B cell (primary cell): Measurements from ENCODE around the gene SLTM. TPM values are rescaled to one million over a fixed set of nuclear protein-coding genes. Genes with fewer than 3 reads are reported as not detected.
"Not testable (repeated sequence)": the region's sequence is repeated elsewhere in the genome, so short reads cannot be mapped to it uniquely, and the experiment has no call there.

Source experiments
- ATAC-seq: fragments of 200-7000 bp; cut with Tn5 transposase; one replicate; pipeline ENCODE4 v1.10.0; 2021; ENCODE audit warnings: low read depth, mild to moderate bottlenecking, moderate number of reproducible peaks, moderate library complexity
- CTCF ChIA-PET: fragments of 350-600 bp; sonication (Branson Sonifier 250); formaldehyde crosslinking; loops from one replicate; lab custom pipeline; 2021; ENCODE audit warnings: antibody characterized with exemption, inconsistent platforms; lab: Charles Lee
- POLR2A ChIA-PET: fragments of 350-600 bp; sonication (Branson Sonifier 250); formaldehyde crosslinking; loops from one replicate; lab custom pipeline; 2021; ENCODE audit warnings: antibody characterized with exemption; lab: Charles Lee
- DNase-seq: peaks from one replicate; pipeline ENCODE4 v3.0.0; 2013
- H2AFZ ChIP-seq: 2 replicates; pipeline ENCODE4 v1.6.1; 2012; ENCODE audit warnings: mild to moderate bottlenecking, low read depth, low read length; ENCODE audit not compliant: insufficient read depth, poor library complexity, severe bottlenecking
- H3K27ac ChIP-seq, 2 donors: 1 replicate in 1 of 2; 2 replicates in 1 of 2; pipeline ENCODE4 v1.5.1; 2012 to 2013; ENCODE audit warnings: low read length in 2 of 2, mild to moderate bottlenecking in 2 of 2, moderate library complexity in 1 of 2
- H3K27me3 ChIP-seq, 4 experiments: fragments of 200-600 bp in 1 of 4; sonication (generic) in 1 of 4; replicated peaks in 1 of 4; 1 replicate in 2 of 4; 2 replicates in 2 of 4; pipeline versions ENCODE4 v1.6.1 to v1.7.0; 2013 to 2016; ENCODE audit warnings: low read length in 3 of 4, mild to moderate bottlenecking in 2 of 4, mixed read lengths in 1 of 4, moderate library complexity in 1 of 4; ENCODE audit not compliant: insufficient read depth in 4 of 4, control insufficient read depth in 3 of 4; ENCODE audit errors: control extremely low read depth in 1 of 4
- H3K36me3 ChIP-seq, 2 experiments: replicated peaks in 1 of 2; 1 replicate in 1 of 2; 2 replicates in 1 of 2; pipeline versions ENCODE4 v1.6.1 to v1.7.1; 2013; ENCODE audit warnings: low read length in 1 of 2; ENCODE audit not compliant: insufficient read depth in 2 of 2, control insufficient read depth in 1 of 2; ENCODE audit errors: control extremely low read depth in 1 of 2, extremely low read depth in 1 of 2
- H3K4me1 ChIP-seq, 2 donors: fragments of 200-600 bp in 1 of 2; sonication (generic) in 1 of 2; 1 replicate in 1 of 2; 2 replicates in 1 of 2; pipeline versions ENCODE4 v1.5.1 to v1.6.1; 2013 to 2017; ENCODE audit warnings: low read length in 2 of 2; ENCODE audit not compliant: control insufficient read depth in 2 of 2, insufficient read depth in 2 of 2
- H3K4me2 ChIP-seq: replicated peaks from 2 replicates; pipeline ENCODE3; 2012; ENCODE audit warnings: mild to moderate bottlenecking, low read depth, low read length; ENCODE audit not compliant: poor library complexity, severe bottlenecking
- H3K4me3 ChIP-seq, 5 experiments: fragments of 200-600 bp in 1 of 5; sonication (generic) in 1 of 5; 1 replicate in 3 of 5; 2 replicates in 2 of 5; pipeline versions ENCODE4 v1.5.1 to v1.7.0; 2011 to 2016; ENCODE audit warnings: low read length in 4 of 5, mild to moderate bottlenecking in 4 of 5, low read depth in 2 of 5, control low read depth in 1 of 5, moderate library complexity in 1 of 5; ENCODE audit not compliant: insufficient read depth in 1 of 5; ENCODE audit errors: control extremely low read depth in 1 of 5, extremely low read depth in 1 of 5
- H3K79me2 ChIP-seq: fragments of 200-600 bp; sonication (generic); one replicate; pipeline ENCODE4 v1.6.0; 2016; ENCODE audit warnings: low read length; ENCODE audit not compliant: control insufficient read depth, insufficient read depth
- H3K9ac ChIP-seq: fragments of 200-600 bp; sonication (generic); 2 replicates; pipeline ENCODE4 v1.6.1; 2017; ENCODE audit warnings: mild to moderate bottlenecking, low read length, moderate library complexity
- H3K9me3 ChIP-seq, 3 donors: one replicate each; pipeline versions ENCODE4 v1.6.1 to v1.7.1; 2013; ENCODE audit warnings: low read length in 2 of 3; ENCODE audit not compliant: control insufficient read depth in 2 of 3, insufficient read depth in 1 of 3; ENCODE audit errors: control extremely low read depth in 1 of 3
- H4K20me1 ChIP-seq: 2 replicates; pipeline ENCODE4 v1.6.0; 2012; ENCODE audit warnings: mild to moderate bottlenecking, low read length; ENCODE audit not compliant: insufficient read depth, control insufficient read depth, poor library complexity, severe bottlenecking
- H3K27ac Mint-ChIP-seq: one replicate; pipeline ENCODE4 v1.8.0; 2021; ENCODE audit warnings: mixed read lengths
- H3K27me3 Mint-ChIP-seq: one replicate; pipeline ENCODE4 v1.8.0; 2021; ENCODE audit warnings: mixed read lengths
- H3K4me1 Mint-ChIP-seq: one replicate; pipeline ENCODE4 v1.8.0; 2021; ENCODE audit warnings: mixed read lengths
- H3K4me3 Mint-ChIP-seq: one replicate; pipeline ENCODE4 v1.8.0; 2021; ENCODE audit warnings: mixed read lengths
- H3K9me3 Mint-ChIP-seq: one replicate; pipeline ENCODE4 v1.8.0; 2022; ENCODE audit warnings: mixed read lengths; ENCODE audit not compliant: insufficient read depth
- EZH2 ChIP-seq: IDR thresholded peaks from 2 replicates; pipeline ENCODE4 v1.6.1; 2012; ENCODE audit warnings: borderline replicate concordance, low read depth, mild to moderate bottlenecking, moderate library complexity, low read length; ENCODE audit not compliant: insufficient read depth, poor library complexity, severe bottlenecking
- WGBS: methylation state at CpG from one replicate; pipeline ENCODE4 v1.1.5; 2013; ENCODE audit warnings: missing lambda C conversion rate; ENCODE audit not compliant: insufficient coverage; 5-methylcytosine and 5-hydroxymethylcytosine counted together
- intact Hi-C: fragments of 100-400 bp; cut with micrococcal nuclease; formaldehyde crosslinking; loops from one replicate; pipeline ENCODE4 v1.10.0; 2022
- polyA plus RNA-seq: library from polyadenylated mRNA; depleted of rRNA; stranded (reverse); fragments of >200 nt; gene quantifications from 2 replicates; pipeline ENCODE4 v1.2.3, GENCODE V29; 2012
- total RNA-seq, 2 donors: library from RNA; stranded (reverse); fragments of 120-200 nt in 1 of 2; gene quantifications; 1 replicate in 1 of 2; 2 replicates in 1 of 2; pipeline versions ENCODE4 v1.2.3 to v1.2.4, GENCODE V29; 2013 to 2022
- TF ChIP-seq, protein P1 (sequence below): fragments of 200-600 bp; IDR thresholded peaks from one replicate; pipeline ENCODE4 v1.8.0; 2022; ENCODE audit warnings: antibody characterized with exemption, mild to moderate bottlenecking

SLTM gene
- total and polyA plus RNA-seq, 2 donors (not counting 1 experiment from before 2014, with no cell fraction given): 83.2 to 183 TPM

DNA sequence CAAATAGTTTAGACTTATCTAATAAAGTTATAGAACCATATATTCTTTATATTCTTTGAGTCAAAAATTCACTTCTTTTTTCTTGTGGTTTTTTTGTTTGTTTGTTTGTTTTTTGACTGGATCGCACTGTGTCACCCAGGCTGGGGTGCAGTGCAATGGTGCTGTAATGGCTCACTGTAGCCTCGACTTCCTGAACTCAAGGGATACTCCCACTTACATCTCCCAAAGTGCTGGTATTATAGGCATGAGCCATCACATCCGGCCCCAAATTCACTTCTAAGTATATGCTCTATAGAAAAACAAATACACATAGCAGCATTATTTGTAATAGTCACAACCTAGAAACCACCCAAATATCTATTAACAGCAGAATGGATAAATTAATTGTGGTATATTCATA lies 13.7 kb upstream of the SLTM start:
- H3K4me1 Mint-ChIP-seq: no peaks in the 10 kb centered on the region
- no peak for ATAC-seq
- WGBS: 100% methylated on average over 1 of the region's 3 CpGs
- Histone ChIP-seq H3K9ac (no peak overlapping the region), H3K36me3 (no peaks in the 10 kb centered on the region), H3K27me3 (no peaks in the 10 kb centered on the region), H3K4me3 (no peak overlapping the region), H3K4me1 (no peaks in the 10 kb centered on the region), H3K79me2 (no peaks in the 10 kb centered on the region), H3K4me2 (no peak overlapping the region), H4K20me1 (no peaks in the 10 kb centered on the region), H2AFZ (no peak overlapping the region), H3K27ac (no peak overlapping the region), H3K9me3 (no peaks in the 10 kb centered on the region)
- no peak overlapping the region for H3K27ac Mint-ChIP-seq
- H3K4me3 Mint-ChIP-seq: no peak overlapping the region
- POLR2A ChIA-PET: no interaction called here
- CTCF ChIA-PET: no interaction called here
- TF ChIP-seq, protein P1, sequence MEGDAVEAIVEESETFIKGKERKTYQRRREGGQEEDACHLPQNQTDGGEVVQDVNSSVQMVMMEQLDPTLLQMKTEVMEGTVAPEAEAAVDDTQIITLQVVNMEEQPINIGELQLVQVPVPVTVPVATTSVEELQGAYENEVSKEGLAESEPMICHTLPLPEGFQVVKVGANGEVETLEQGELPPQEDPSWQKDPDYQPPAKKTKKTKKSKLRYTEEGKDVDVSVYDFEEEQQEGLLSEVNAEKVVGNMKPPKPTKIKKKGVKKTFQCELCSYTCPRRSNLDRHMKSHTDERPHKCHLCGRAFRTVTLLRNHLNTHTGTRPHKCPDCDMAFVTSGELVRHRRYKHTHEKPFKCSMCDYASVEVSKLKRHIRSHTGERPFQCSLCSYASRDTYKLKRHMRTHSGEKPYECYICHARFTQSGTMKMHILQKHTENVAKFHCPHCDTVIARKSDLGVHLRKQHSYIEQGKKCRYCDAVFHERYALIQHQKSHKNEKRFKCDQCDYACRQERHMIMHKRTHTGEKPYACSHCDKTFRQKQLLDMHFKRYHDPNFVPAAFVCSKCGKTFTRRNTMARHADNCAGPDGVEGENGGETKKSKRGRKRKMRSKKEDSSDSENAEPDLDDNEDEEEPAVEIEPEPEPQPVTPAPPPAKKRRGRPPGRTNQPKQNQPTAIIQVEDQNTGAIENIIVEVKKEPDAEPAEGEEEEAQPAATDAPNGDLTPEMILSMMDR: no peak
- no peak for TF ChIP-seq EZH2
- no peaks in the 10 kb centered on the region for H3K27me3 Mint-ChIP-seq
- DNase-seq: no peak
- intact Hi-C loops: no loop called here
- H3K9me3 Mint-ChIP-seq: no peaks in the 10 kb centered on the region

DNA sequence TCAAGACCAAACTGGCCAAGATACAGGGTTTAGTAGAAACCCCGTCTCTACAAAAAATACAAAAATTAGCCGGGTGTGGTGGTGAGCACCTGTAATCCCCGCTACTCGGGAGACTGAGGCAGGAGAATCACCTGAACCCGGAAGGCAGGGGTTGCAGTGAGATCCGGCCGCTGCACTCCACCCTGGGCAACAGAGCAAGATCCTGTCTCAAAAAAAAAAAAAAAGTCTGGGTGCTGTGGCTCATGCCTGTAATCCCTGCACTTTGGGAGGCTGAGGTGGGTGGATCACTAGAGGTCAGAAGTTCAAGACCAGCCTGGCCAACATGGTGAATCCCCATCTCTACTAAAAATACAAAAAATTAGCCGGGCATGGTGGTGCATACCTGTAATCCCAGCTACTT lies 1.5 kb upstream of the SLTM start:
- peaks cover 32% of the 10 kb centered on the region for H3K79me2 ChIP-seq
- DNase-seq, H3K4me2 ChIP-seq, ATAC-seq, H3K36me3 ChIP-seq, H3K27me3 ChIP-seq, H3K27ac ChIP-seq, H3K9me3 Mint-ChIP-seq, H3K27me3 Mint-ChIP-seq, H4K20me1 ChIP-seq, H3K9ac ChIP-seq, H3K9me3 ChIP-seq, POLR2A ChIA-PET, H3K4me3 ChIP-seq: not testable (repeated sequence)
- H3K27ac Mint-ChIP-seq: peak overlapping the region; percentile 97
- H3K4me1 ChIP-seq: peaks cover 19 to 20% of the 10 kb centered on the region in 2 donors
- H3K4me3 Mint-ChIP-seq: peak overlapping the region; percentile 91
- intact Hi-C loops: loop anchor here (5.0 kb wide), 1 partner anchor 722 kb away; the partner anchor contains the start of gene GTF2A2
- 93% methylated on average over 7 of the region's 8 CpGs for WGBS
- CTCF ChIA-PET: interaction anchor here (1.1 kb wide), 1 partner anchor 22 kb away, joined by 3 read pairs; no protein-coding TSS in a partner anchor
- peak overlapping the region; percentile 10 for H2AFZ ChIP-seq
- peaks cover 27% of the 10 kb centered on the region for H3K4me1 Mint-ChIP-seq
